Epithelial cell of proximal tubule (primary cell): ENCODE data around the gene CCDC117. TPM values are rescaled to one million over a fixed set of nuclear protein-coding genes. Genes with fewer than 3 reads are reported as not detected.
"Not testable (repeated sequence)": the region's sequence is repeated elsewhere in the genome, so short reads cannot be mapped to it uniquely, and the experiment has no call there.

ENCODE experiments used
- DNase-seq: peaks from one replicate; pipeline ENCODE4 v3.0.0-alpha.2; 2011; ENCODE audit warnings: low read depth
- H3K4me3 ChIP-seq: 2 replicates; pipeline ENCODE4 v1.5.1; 2011; ENCODE audit warnings: low read depth, mild to moderate bottlenecking, low read length
- CTCF ChIP-seq: conservative IDR thresholded peaks from 2 replicates; pipeline ENCODE4 v1.5.1; 2012; ENCODE audit warnings: low read depth, mild to moderate bottlenecking, low read length
- total RNA-seq: library from RNA; depleted of rRNA; stranded (reverse); fragments of >200 nt; gene quantifications from 2 replicates; pipeline ENCODE4 v1.2.3, GENCODE V29; 2015

Gene CCDC117
- total RNA-seq, 1 donor from 2014 or later: 17.1 TPM

GRCh38 chr22:28759861-28760560 is 12.5 kb upstream of the CCDC117 start:
- no peak for DNase-seq
- no peak for TF ChIP-seq CTCF
- no peak overlapping the region for H3K4me3 ChIP-seq

GRCh38 chr22:28761449-28761755 is 11.1 kb upstream of the CCDC117 start:
- no peak for DNase-seq
- TF ChIP-seq CTCF: no peak
- no peak overlapping the region for H3K4me3 ChIP-seq

- not testable (repeated sequence) for H3K4me3 ChIP-seq, DNase-seq
Measured at GRCh38 chr22:28762000-28762399, 10.5 kb upstream of the CCDC117 start.

GRCh38 chr22:28766628-28767027 is 5.9 kb upstream of the CCDC117 start:
- TF ChIP-seq CTCF: no peak

GRCh38 chr22:28768701-28769393 is 3.6 kb upstream of the CCDC117 start:
- H3K4me3 ChIP-seq: no peak overlapping the region
- TF ChIP-seq CTCF: no peak
- no peak for DNase-seq

More at GRCh38 chr22:28766628-28767027, 5.9 kb upstream of the CCDC117 start:
- no peak for DNase-seq
- no peak overlapping the region for H3K4me3 ChIP-seq

- no peak overlapping the region for H3K4me3 ChIP-seq
- no peak for TF ChIP-seq CTCF
- DNase-seq: no peak
Measured at GRCh38 chr22:28769394-28770085, 3.0 kb upstream of the CCDC117 start.

- no peak for TF ChIP-seq CTCF
- H3K4me3 ChIP-seq: no peak overlapping the region
- no peak for DNase-seq
Measured at GRCh38 chr22:28771195-28771791, 1.2 kb upstream of the CCDC117 start.
